Osteoblast (primary cell): ENCODE measurements around the gene INPP5A. TPM values are rescaled to one million over a fixed set of nuclear protein-coding genes. Genes with fewer than 3 reads are reported as not detected.

Experiments used
- DNase-seq: peaks from one replicate; pipeline ENCODE4 v3.0.0; 2011; ENCODE audit warnings: low spot score, mixed read lengths; ENCODE audit not compliant: insufficient read length; ENCODE audit errors: missing footprints
- H2AFZ ChIP-seq: 2 replicates; pipeline ENCODE4 v1.6.0; 2011; ENCODE audit warnings: mild to moderate bottlenecking, low read length
- H3K27ac ChIP-seq: 2 replicates; pipeline ENCODE4 v1.5.1; 2011; ENCODE audit warnings: mild to moderate bottlenecking, low read depth, low read length, moderate library complexity
- H3K27me3 ChIP-seq: 2 replicates; pipeline ENCODE4 v1.6.0; 2012; ENCODE audit warnings: mild to moderate bottlenecking, control low read depth, inconsistent platforms, low read length, moderate library complexity; ENCODE audit not compliant: insufficient read depth
- H3K36me3 ChIP-seq: 2 replicates; pipeline ENCODE4 v1.5.1; 2011; ENCODE audit warnings: mild to moderate bottlenecking, low read length, control low read depth, moderate library complexity; ENCODE audit not compliant: insufficient read depth
- H3K4me1 ChIP-seq: 2 replicates; pipeline ENCODE4 v1.5.1; 2011; ENCODE audit warnings: mild to moderate bottlenecking, low read length, control low read depth, moderate library complexity; ENCODE audit not compliant: insufficient read depth
- H3K4me2 ChIP-seq: 2 replicates; pipeline ENCODE4 v1.6.0; 2011; ENCODE audit warnings: mild to moderate bottlenecking, low read length; ENCODE audit not compliant: insufficient read depth
- H3K4me3 ChIP-seq: fragments of 200-600 bp; sonication (generic); 3 replicates; pipeline ENCODE4 v1.5.1; 2012; ENCODE audit warnings: mild to moderate bottlenecking, low read length, inconsistent platforms; ENCODE audit not compliant: insufficient read depth
- H3K79me2 ChIP-seq: 2 replicates; pipeline ENCODE4 v1.6.0; 2012; ENCODE audit warnings: mild to moderate bottlenecking, low read length, control low read depth, inconsistent platforms; ENCODE audit not compliant: insufficient read depth
- H3K9me3 ChIP-seq: 2 replicates; pipeline ENCODE4 v1.5.1; 2011; ENCODE audit warnings: low read depth, low read length, control low read depth
- H4K20me1 ChIP-seq: 2 replicates; pipeline ENCODE4 v1.6.0; 2012; ENCODE audit warnings: mild to moderate bottlenecking, low read length, control low read depth; ENCODE audit not compliant: insufficient read depth
- total RNA-seq: library from RNA; depleted of rRNA; stranded (reverse); fragments of >200 nt; gene quantifications from 2 replicates; pipeline ENCODE4 v1.2.3, GENCODE V29; 2012
- TF ChIP-seq, protein P1 (sequence below): IDR thresholded peaks from 2 replicates; pipeline ENCODE4 v1.5.1; 2011; ENCODE audit warnings: mild to moderate bottlenecking, low read depth, low read length, moderate library complexity; ENCODE audit errors: extremely low read depth

The INPP5A gene
- total RNA-seq, 1 donor = 22.8 TPM

- no peak for DNase-seq
- H3K27me3 ChIP-seq = no peaks in the 10 kb centered on the region
- TF ChIP-seq, protein P1, sequence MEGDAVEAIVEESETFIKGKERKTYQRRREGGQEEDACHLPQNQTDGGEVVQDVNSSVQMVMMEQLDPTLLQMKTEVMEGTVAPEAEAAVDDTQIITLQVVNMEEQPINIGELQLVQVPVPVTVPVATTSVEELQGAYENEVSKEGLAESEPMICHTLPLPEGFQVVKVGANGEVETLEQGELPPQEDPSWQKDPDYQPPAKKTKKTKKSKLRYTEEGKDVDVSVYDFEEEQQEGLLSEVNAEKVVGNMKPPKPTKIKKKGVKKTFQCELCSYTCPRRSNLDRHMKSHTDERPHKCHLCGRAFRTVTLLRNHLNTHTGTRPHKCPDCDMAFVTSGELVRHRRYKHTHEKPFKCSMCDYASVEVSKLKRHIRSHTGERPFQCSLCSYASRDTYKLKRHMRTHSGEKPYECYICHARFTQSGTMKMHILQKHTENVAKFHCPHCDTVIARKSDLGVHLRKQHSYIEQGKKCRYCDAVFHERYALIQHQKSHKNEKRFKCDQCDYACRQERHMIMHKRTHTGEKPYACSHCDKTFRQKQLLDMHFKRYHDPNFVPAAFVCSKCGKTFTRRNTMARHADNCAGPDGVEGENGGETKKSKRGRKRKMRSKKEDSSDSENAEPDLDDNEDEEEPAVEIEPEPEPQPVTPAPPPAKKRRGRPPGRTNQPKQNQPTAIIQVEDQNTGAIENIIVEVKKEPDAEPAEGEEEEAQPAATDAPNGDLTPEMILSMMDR = no peak
- H3K4me3 ChIP-seq = no peak overlapping the region
- H3K79me2 ChIP-seq = peaks cover 26% of the 10 kb centered on the region
- peaks cover 14% of the 10 kb centered on the region for H3K4me1 ChIP-seq
- no peak overlapping the region for H3K27ac ChIP-seq
- no peaks in the 10 kb centered on the region for H3K36me3 ChIP-seq
- H4K20me1 ChIP-seq = peaks cover 48% of the 10 kb centered on the region
- H2AFZ ChIP-seq = no peak overlapping the region
- H3K9me3 ChIP-seq = no peaks in the 10 kb centered on the region
- H3K4me2 ChIP-seq = no peak overlapping the region
Measured at GRCh38 chr10:132636358-132636757, 98.8 kb downstream of the INPP5A start.

DNA sequence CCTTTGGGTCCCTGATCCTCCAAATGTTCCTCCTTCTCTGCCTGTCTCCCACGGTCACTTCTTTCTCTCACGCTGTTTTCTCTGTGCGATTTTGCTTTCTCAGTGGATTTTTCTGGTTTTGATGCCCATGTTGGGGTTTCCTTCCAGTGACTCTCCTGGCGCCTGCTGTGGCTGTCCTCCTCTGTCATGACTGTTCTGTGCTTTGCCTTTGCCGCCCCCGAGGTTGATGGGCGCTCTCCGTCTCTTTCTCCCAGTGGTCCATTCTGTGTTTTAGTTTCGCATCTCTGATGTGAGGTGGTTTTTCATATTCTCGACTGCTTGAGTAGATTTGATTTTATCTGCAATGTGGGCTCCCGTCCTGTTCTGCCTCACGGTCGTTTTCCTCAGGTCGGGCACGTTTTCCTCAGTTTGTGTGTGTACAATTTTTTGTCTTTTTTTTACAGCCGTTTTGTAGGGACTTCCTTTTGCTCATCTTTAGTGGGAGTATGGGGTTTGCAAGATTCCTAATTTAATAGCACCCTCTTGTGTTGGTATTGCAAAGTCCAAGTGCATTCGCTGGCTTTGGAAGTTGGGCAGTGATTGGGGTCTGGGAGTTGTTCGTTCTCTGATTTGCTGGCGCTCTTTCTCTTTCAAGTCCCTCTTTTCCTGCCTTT, 100.0 kb downstream of the INPP5A start:
- H3K27me3 ChIP-seq = no peaks in the 10 kb centered on the region
- no peak overlapping the region for H3K27ac ChIP-seq
- TF ChIP-seq, protein P1 = peak; percentile 88
- H4K20me1 ChIP-seq = peaks cover 54% of the 10 kb centered on the region
- no peak overlapping the region for H2AFZ ChIP-seq
- H3K4me2 ChIP-seq = peak overlapping the region; percentile 81
- H3K4me3 ChIP-seq = peak overlapping the region; percentile 63
- peaks cover 27% of the 10 kb centered on the region for H3K79me2 ChIP-seq
- peak; percentile 98 for DNase-seq
- H3K36me3 ChIP-seq = no peaks in the 10 kb centered on the region
- no peaks in the 10 kb centered on the region for H3K9me3 ChIP-seq
- peaks cover 14% of the 10 kb centered on the region for H3K4me1 ChIP-seq

DNA sequence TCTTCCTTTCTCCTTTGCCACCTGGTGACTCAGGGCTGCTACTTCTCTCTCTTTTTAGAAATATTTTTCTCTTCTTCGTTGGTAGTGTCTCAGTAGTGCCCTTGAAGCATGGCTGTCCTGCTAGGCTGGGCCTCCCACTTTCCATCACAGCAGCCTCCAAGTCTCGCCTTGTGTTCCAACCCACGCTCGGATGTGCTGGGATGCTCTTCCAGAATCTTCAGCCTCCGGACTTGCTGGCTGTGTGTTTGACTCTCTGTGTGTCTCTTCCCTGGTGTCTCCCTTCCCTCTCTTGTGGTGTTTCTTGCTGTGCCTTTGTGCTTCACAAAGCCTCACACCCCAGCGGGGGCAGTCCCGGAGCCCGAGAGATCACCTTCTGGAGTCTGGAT, 100.5 kb downstream of the INPP5A start:
- DNase-seq = no peak
- H3K27me3 ChIP-seq = no peaks in the 10 kb centered on the region
- no peak overlapping the region for H2AFZ ChIP-seq
- peaks cover 12% of the 10 kb centered on the region for H3K4me1 ChIP-seq
- peaks cover 28% of the 10 kb centered on the region for H3K79me2 ChIP-seq
- TF ChIP-seq, protein P1 = no peak
- no peak overlapping the region for H3K4me3 ChIP-seq
- peaks cover 57% of the 10 kb centered on the region for H4K20me1 ChIP-seq
- H3K4me2 ChIP-seq = peak overlapping the region; percentile 81
- no peaks in the 10 kb centered on the region for H3K36me3 ChIP-seq
- no peak overlapping the region for H3K27ac ChIP-seq
- no peaks in the 10 kb centered on the region for H3K9me3 ChIP-seq

GRCh38 chr10:132639470-132639869, 101.9 kb downstream of the INPP5A start:
- DNase-seq = peak; percentile 21
- Histone ChIP-seq H3K36me3 (no peaks in the 10 kb centered on the region), H3K27ac (no peak overlapping the region), H3K79me2 (peaks cover 27% of the 10 kb centered on the region), H3K4me3 (no peak overlapping the region), H3K4me1 (peaks cover 4% of the 10 kb centered on the region), H2AFZ (no peak overlapping the region), H3K27me3 (no peaks in the 10 kb centered on the region), H4K20me1 (peaks cover 57% of the 10 kb centered on the region), H3K4me2 (no peak overlapping the region), H3K9me3 (no peaks in the 10 kb centered on the region)
- TF ChIP-seq, protein P1 = no peak
